GM19025 (cell line): ENCODE results near the gene SART3.
A peak's percentile ranks its signal among the peaks of the same experiment; 100 is the strongest.

Source experiments
- ATAC-seq: cut with Tn5 transposase; IDR thresholded peaks from one replicate; pipeline ENCODE4 v1.9.1; 2021; ENCODE audit warnings: mild to moderate bottlenecking, low read depth, moderate library complexity; ENCODE audit not compliant: unreplicated experiment

Gene SART3, protein sequence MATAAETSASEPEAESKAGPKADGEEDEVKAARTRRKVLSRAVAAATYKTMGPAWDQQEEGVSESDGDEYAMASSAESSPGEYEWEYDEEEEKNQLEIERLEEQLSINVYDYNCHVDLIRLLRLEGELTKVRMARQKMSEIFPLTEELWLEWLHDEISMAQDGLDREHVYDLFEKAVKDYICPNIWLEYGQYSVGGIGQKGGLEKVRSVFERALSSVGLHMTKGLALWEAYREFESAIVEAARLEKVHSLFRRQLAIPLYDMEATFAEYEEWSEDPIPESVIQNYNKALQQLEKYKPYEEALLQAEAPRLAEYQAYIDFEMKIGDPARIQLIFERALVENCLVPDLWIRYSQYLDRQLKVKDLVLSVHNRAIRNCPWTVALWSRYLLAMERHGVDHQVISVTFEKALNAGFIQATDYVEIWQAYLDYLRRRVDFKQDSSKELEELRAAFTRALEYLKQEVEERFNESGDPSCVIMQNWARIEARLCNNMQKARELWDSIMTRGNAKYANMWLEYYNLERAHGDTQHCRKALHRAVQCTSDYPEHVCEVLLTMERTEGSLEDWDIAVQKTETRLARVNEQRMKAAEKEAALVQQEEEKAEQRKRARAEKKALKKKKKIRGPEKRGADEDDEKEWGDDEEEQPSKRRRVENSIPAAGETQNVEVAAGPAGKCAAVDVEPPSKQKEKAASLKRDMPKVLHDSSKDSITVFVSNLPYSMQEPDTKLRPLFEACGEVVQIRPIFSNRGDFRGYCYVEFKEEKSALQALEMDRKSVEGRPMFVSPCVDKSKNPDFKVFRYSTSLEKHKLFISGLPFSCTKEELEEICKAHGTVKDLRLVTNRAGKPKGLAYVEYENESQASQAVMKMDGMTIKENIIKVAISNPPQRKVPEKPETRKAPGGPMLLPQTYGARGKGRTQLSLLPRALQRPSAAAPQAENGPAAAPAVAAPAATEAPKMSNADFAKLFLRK

DNA sequence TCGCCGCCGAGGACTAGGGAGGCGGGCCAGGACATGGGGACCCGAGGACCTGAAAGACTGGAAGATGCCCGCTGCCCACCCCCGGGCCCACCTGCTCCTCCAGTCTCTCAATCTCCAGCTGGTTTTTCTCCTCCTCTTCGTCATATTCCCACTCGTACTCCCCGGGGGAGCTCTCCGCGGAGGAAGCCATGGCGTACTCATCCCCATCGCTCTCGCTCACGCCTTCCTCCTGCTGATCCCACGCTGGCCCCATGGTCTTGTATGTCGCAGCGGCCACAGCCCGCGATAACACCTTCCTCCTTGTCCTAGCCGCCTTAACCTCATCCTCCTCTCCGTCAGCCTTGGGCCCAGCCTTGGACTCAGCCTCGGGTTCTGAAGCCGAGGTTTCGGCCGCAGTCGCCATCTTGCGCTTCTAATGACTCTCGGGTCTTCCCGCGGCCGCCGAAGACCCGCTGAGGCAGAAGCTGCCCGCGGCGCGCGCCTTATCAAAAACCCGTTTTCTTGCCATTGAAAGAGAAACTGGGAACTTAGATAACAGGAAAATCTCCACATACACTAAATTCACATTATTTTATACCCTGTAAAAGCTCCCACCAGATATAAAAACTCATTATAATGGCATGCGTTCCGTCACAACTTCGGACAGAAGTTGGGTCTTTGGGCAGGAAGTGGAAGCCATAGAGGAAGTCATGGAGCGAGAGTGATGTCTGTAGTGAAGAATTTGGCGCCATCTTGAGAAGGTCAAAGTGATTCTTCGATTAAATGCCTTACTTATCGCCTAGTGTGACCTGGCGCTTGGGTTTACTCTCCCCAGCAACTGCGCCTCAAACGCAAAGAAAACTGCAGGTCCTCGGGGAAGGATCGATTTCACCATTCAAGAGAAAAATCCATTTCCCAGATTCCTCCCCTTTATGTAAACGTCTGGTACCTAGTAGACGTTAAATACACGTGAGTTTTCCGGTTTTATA, at the start of gene SART3:
TSS of gene SART3 (minus strand) at position 422 of the 968 bp plus-strand sequence. CDS start at position 403, 19 bp downstream.
- ATAC-seq = peak; percentile 30

DNA sequence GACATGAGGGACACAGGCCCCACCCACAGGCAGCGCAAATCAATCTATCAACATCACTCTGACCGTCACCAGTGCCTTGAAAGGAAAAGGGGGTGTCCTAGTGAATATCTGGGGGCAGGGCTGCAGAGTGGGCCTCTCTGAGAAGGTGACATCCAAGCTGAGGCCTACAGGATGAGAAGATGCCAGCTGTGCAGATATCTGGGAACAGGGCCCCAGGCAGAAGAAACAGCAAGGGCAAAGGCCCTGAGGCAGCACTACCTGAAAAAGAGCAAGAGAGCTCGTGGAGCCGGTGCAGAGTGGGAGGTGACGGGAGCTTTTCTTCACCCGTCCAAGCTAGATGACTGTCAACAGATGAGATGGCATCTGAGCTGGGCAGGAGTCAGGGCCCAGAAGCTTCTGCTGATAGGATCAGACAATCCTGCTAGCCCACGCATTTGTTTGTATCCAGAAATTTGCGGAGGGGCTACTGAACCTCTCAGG, 49.4 kb upstream of the SART3 start:
- ATAC-seq = no peak

DNA sequence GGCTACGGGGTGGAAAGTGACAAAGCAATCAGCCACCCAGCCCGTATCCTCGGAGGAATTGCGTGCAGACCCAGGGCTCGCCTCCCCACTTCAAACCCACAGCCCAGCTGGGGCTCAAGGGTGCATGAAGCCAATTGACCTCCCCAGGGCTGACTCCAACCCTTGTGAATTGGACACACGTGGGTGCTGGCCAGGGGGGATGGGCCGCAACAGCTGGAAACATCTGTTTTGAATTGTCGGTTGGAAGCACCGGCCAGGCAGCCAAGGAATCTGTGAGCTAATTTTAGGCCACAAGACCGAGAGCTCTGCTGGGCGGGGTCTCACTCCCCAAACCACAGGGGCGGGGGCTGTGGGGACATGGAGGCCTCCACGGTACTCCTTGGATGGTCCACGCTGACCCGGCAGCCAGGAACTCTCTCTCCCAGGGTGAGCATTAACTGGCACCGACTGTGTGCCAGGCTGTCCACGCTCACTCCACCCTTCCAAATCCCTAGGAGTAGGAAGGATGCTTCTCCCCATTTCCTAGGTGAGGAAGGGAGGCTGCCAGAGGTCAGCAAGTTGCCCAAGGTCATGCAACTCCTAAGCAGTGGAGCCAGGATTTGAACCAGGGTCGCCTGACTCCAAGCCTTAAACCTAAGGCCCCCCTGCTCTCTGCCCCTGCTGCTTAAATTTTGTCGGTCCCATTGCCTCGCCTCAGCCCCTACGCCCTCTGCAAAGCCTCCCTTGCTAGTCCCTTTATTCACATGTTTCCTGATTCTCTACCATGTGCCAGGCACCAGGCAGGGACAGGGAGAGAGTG, 48.8 kb upstream of the SART3 start:
- no peak for ATAC-seq

DNA sequence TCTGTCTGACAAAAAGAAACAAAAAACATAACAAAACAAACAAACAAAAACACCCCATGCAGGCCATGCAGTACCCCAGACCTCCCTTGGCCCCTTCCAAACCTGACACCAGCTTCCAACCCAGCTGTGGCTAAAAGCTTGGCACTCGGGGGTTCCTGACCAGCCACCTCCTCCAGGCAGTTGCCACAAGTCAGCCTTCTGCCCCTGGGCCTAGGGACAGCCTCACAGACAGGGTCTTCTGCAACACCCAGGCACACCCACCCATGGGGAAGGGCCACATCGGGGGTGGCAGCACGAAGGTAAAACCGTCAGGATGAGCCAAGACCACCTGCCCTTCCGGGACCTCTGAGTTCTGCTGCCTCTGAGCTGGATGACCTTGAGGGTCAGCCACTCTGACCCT, 47.6 kb upstream of the SART3 start:
- no peak for ATAC-seq

DNA sequence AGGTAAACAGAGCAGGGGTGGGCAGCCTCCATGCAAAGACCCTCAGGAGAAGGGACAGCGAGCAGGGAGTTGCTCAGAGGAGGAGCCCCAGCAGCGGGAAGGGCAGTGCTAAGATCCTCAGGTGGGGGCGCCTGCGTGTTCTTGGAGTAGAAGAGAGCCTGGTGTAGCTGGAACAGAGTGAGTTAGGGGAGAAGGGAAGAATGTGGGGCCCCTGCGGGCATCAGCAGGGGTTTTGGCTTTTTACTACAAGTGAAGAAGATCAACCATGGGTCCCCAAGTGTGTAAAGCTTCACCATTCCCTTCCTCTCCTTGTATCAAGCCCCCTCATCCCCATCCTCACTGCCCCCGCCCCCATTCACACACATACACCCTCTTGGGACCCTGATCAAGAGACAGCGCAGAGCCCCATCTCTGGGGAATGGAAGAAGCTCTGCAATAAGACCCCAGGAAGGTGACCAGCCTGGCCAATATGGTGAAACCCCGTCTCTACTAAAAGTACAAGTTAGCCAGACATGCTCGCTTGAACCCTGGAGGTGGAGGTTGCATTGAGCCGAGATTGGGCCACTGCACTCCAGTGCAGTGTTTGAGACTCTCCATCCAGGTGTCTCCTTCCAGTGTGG, 47.1 kb upstream of the SART3 start:
- no peak for ATAC-seq

DNA sequence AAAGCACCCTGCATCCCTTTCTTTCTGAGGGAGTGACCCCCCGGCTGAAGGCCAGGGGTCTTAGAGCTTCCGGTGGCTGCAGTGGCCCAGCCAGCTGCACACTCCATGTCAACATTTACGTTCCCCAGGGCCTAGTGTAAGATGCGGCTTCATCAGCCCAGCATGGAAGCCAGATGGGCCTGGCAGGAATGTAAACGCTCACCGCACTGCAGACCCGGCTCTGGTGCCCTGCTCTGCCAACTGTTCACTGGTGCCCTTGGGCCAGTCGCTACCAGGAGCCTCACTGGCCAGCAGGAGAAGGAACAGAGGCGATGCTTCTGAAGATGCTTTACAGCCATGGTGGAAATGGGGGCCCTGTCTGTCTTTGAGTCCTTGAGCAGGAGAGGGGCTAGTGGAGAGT, 45.5 kb upstream of the SART3 start:
- ATAC-seq = no peak

DNA sequence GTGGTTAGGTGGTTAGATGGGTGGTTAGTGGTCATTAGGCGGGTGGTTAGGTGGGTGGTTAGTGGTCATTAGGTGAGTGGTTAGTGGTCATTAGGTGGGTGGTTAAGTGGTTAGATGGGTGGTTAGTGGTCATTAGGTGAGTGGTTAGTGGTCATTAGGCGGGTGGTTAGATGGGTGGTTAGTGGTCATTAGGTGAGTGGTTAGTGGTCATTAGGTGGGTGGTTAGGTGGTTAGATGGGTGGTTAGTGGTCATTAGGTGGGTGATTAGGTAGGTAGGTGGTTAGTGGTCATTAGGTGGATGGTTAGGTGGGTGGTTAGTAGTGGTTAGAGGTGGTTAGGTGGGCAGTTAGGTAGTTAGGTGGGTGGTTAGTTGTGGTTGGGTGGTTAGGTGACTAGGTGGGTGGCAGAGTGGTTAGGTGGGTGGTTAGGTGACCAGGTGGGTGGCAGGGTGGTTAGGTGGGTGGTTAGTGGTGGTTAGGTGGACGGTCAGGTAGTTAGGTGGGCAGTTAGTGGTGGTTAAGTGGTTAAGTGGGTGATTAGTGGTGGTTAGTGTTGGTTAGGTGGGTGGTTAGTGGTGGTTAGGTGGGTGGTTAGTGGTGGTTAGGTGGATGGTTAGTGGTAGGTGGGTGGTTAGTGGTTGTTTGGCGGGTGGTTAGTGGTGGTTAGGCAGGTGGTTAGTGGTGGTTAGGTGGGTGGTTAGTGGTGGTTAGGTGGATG, 44.9 kb upstream of the SART3 start:
- no peak for ATAC-seq

DNA sequence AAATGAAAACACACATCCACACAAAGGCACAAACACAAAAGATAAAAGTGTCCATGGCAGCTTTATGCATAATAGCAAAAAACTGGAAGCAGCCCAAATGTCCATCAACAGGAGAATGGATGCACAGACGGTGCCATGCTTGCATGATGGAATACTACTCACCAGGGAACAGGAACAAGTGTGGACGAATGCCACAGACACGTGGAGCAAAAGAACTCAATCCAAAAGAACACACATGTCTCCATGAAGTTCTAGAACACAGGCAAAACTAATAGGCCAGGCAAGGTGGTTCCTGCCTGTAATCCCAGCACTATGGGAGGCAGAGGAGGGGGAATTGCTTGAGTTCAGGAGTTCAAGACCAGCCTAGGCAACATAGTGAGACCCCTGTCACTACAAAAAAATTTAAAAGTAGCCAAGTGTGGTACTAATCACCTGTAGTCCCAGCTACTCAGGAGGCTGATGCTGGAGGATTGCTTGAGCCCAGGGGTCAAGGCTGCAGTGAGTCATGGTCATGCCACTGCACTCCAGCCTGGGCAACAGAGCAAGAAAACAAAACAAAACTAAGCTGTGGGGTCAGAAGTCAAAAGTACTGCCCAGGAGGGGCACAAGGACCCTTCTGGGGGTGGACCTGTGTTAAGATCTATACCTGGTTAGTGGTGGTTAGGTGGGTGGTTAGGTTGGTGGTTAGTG, 44.2 kb upstream of the SART3 start:
- no peak for ATAC-seq

DNA sequence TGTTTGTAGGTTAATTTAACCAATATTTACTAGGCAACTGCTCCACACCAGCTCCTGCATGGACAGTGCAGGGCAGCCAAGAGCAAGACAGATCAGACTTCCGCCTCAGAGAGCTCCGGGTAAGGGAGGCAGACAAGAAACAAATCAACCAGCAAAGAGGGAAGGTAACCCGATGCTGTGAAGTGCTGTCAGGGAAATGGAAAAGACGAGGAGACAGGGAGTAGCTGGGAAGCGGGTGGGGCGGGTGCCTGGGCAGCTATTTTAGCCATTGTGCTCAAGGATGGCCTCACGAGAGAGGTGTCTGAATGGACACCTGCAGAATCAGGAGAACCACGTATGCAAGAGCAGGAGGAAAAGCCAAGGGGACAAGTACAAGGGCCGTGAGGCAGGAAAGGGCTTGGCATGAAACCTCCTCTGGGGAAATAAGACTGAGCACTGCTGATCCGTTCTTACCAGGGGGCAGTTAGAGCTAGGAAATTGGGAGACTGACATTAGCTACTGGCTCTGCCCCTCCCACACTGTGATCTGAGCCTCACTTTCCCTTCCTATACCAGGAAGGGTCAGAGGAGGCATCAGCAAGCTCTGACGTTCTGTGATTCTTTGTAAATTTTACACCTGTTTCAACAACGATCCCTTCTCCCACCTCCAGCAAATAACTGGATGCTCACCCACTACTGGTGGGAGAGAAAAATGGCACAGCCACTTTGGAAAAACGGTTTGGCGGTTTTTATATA, 43.4 kb upstream of the SART3 start:
- no peak for ATAC-seq

DNA sequence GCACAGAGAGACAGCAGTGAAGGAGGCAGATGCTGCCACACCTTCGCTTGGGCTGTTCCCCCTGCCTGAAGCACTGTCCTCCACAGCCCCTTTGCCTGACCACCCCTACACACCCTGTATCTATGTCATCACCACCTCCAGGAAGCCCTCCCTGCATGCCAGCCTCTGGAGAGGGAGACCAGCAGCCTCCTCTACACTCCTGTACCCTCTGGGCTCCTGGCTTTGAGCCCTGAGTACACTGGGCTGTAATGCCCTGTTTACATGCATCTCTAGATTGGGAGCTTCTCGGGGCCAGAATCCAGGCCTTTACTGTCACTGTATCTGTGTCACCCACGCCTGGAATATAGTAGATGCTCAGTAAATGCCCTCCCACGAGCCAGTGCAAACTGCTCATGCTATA, 42.8 kb upstream of the SART3 start:
- no peak for ATAC-seq

DNA sequence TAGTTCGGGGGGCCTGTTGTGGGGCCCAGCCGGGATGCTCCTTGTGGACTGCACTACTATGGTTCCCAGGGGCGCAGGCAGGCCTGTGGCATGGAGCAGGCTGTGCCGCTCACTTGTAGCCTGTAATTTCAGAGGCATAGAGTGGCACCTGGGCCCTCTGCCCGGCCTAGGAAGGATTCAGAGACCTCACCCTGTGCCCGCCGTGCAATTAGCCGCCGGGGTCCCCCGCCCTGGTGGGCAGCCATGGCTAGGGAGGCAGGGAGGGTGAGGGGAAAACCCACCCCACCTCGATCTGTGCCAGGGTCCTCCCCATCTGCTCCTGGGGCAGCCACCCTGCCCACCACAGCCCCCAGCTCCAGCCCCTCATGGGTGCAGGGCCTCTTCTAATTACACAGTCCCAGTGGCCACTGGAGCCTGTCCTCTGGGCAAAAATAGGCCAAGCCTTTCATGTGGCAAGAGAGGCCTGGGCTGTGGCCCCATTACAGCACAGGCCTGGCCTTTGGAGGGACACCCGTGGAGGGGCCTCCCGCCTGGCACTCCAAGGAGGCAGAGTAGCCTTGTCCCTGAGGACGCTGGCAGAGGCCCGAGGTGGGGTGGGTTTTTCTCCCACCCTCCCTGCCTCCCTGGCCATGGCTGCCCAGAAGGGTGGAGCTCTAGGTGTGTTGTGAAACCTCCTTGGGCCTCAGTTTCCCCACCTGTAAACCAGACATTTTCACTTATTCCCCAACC, 42.2 kb upstream of the SART3 start:
- no peak for ATAC-seq

DNA sequence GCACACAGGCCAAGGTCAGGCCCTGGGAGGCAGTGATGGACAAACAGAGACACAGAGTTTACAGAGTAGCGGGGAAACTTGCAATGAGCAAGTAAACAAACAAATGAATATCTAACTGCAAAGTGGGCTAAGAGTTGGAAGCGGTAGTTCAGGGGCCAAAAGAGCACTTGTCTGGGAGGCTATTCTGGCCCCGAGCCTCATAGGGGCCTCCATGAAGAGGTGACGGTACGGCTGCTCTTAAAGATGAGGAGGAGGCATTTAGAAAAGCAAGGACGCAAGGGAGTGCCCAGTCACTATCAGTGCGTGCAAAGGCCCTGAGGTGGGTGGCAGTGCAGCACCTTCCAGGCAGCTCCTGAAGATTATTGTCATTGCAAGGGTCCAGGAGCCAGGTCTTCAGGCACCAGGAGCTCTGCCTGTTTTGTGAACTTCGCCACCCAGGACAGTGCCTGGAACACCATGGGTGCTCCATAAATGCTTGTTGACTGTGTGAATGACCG, 41.3 kb upstream of the SART3 start:
- ATAC-seq = no peak

DNA sequence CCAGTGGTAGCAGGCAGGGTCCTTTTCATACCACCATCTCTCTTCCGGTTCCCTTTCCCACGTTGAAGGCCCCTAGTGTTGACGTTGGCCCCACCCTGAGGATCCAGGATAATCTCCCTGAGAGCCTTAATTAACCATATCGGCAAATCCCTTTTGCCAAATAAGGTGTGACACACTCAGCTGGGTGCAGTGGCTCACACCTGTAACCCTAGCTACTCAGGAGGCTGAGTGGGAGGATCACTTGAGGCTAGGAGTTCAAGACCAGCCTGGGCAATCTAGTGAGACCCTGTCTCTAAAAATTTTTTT, 39.7 kb upstream of the SART3 start:
- ATAC-seq = no peak

DNA sequence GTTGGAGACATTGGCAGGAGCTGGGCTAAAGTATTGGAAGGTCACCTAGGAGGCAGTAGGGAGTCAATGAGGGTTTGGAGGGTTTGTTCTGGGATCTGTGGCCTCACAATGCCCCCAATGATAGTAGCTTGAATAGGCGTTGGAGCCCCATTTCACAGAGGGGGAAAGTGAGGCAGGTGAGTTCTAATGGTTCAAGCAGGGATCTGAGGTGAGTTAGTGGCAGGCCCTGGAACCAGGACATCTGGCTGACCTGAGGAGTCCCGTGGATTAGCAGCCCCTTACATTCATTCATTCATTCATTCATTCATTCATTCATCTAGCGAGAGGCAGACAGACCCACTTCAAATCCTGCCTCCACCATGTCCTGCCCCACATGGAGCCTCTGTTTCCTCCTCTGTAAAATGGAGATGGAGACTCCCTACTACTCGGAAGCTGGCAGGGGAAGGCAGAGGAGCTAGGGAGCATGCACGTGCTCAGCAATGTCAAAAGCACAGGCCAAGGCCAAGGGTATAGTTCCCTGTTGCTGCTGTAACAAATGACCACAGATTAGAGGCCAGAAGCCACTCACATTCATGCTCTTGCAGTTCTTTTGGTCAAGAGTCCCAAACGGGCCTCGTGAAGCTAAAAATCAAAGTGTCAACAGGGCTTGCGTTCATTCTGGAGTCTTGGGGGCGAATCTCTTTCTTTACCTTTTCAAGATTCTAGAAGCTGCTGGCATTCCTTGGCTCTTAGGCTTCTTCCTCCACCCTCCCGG, 39.2 kb upstream of the SART3 start:
- no peak for ATAC-seq

DNA sequence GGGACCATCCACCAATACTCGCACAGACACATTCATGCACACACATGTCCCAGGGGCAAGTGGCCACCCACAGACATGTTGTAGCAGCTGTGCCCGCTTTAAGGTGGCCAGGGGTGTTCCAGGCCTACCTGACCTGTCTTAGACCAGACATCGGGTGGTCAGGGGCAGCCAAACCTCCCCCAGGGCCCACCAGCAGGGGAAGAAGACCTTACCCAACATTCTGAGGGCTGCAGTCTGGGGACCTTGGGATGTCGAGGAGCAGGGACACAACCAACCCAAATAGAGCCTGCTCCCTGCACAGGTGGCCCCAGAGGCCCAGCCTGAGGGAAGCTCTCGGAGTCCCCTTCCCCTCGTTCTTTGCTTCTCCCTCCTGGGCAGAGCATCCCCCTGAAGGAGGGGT, 38.6 kb upstream of the SART3 start:
- no peak for ATAC-seq
